Esophagus squamous epithelium (tissue), 4 donors: ENCODE data around the gene FXYD6.

ENCODE experiments used
- POLR2A ChIP-seq, 4 donors: fragments of 450-650 bp; IDR thresholded peaks; one replicate each; pipeline ENCODE4 v1.6.1; 2017; ENCODE audit warnings: antibody characterized with exemption in 4 of 4, mild to moderate bottlenecking in 4 of 4, moderate library complexity in 3 of 4
- TF ChIP-seq, protein P1 (sequence below), 6 experiments: fragments of 450-650 bp in 4 of 6; fragments of 200-600 bp in 2 of 6; sonication (generic) in 2 of 6; IDR thresholded peaks; one replicate each; pipeline ENCODE4 v1.5.1; 2016 to 2019; ENCODE audit warnings: antibody characterized with exemption in 6 of 6, mild to moderate bottlenecking in 4 of 6, moderate library complexity in 4 of 6

DNA sequence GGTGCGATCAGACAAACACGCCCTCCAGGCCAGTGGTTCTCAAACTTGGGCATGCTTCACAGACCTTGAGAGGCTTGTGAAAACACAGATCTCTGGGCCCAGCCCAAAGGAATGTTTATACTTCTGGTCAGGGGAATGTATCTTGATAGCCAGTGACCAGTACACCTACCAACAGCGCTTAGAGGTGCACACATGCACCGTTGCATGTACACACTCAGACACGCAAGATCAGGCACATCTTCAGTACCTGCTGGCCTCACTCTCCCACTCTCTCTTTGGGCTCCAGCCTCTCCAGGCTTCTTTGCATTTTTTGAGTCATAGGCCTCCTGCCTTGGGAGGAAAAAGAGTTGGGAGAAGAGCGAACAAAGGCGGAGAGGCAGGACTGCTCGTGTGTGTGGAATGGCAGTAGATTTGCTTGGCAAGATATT lies 11.7 kb upstream of the FXYD6 start:
- TF ChIP-seq, protein P1, sequence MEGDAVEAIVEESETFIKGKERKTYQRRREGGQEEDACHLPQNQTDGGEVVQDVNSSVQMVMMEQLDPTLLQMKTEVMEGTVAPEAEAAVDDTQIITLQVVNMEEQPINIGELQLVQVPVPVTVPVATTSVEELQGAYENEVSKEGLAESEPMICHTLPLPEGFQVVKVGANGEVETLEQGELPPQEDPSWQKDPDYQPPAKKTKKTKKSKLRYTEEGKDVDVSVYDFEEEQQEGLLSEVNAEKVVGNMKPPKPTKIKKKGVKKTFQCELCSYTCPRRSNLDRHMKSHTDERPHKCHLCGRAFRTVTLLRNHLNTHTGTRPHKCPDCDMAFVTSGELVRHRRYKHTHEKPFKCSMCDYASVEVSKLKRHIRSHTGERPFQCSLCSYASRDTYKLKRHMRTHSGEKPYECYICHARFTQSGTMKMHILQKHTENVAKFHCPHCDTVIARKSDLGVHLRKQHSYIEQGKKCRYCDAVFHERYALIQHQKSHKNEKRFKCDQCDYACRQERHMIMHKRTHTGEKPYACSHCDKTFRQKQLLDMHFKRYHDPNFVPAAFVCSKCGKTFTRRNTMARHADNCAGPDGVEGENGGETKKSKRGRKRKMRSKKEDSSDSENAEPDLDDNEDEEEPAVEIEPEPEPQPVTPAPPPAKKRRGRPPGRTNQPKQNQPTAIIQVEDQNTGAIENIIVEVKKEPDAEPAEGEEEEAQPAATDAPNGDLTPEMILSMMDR (IDR thresholded peaks at IDR 0.05) = no peak
- no peak for TF ChIP-seq POLR2A (IDR thresholded peaks at IDR 0.05)
